Measurements from ENCODE around the gene NEO1. TPM values are rescaled to one million over a fixed set of nuclear protein-coding genes. Genes with fewer than 3 reads are reported as not detected.
"Not testable (repeated sequence)": the region's sequence is repeated elsewhere in the genome, so short reads cannot be mapped to it uniquely, and the experiment has no call there.

NEO1 gene
- total RNA-seq, 2 donors from 2014 or later = 51.4 to 72.3 TPM

- H3K27ac ChIP-seq = no peak overlapping the region
- H3K4me3 ChIP-seq = no peak overlapping the region
- DNase-seq (ENCODE audit: low spot score) (no peak), ATAC-seq (ENCODE audit: insufficient number of reproducible peaks, low FRiP score, low read depth) (no peak)
- H3K27me3 ChIP-seq (replicated peaks; ENCODE audit: insufficient read depth) = no peaks in the 10 kb centered on the region
- no peak for TF ChIP-seq CTCF (IDR thresholded peaks at IDR 0.05)
- H3K4me1 ChIP-seq (ENCODE audit: control insufficient read depth in 1 of 2, low read depth in 2 of 2) = no peaks in the 10 kb centered on the region
- no peaks in the 10 kb centered on the region for H3K9me3 ChIP-seq
- H3K36me3 ChIP-seq = peaks cover 43% of the 10 kb centered on the region
These were observed 243.5 kb downstream of the NEO1 start for GRCh38 chr15:73295630-73296286.

GRCh38 chr15:73296609-73297353, 244.5 kb downstream of the NEO1 start:
- TF ChIP-seq CTCF (IDR thresholded peaks at IDR 0.05) = no peak
- no peaks in the 10 kb centered on the region for H3K27me3 ChIP-seq (replicated peaks; ENCODE audit: insufficient read depth)
- no peaks in the 10 kb centered on the region for H3K4me1 ChIP-seq (ENCODE audit: control insufficient read depth in 1 of 2, low read depth in 2 of 2)
- DNase-seq (ENCODE audit: low spot score) = no peak
- no peak for ATAC-seq (ENCODE audit: insufficient number of reproducible peaks, low FRiP score, low read depth)
- peaks cover 41% of the 10 kb centered on the region for H3K36me3 ChIP-seq
- H3K4me3 ChIP-seq = no peak overlapping the region
- no peak overlapping the region for H3K27ac ChIP-seq
- H3K9me3 ChIP-seq = no peaks in the 10 kb centered on the region

GRCh38 chr15:73298522-73299245, 246.4 kb downstream of the NEO1 start:
- DNase-seq (ENCODE audit: low spot score) (no peak), ATAC-seq (ENCODE audit: insufficient number of reproducible peaks, low FRiP score, low read depth) (no peak)
- no peaks in the 10 kb centered on the region for H3K9me3 ChIP-seq
- no peak overlapping the region for H3K4me3 ChIP-seq
- H3K27me3 ChIP-seq (replicated peaks; ENCODE audit: insufficient read depth) = no peaks in the 10 kb centered on the region
- H3K36me3 ChIP-seq = peaks cover 45% of the 10 kb centered on the region
- H3K27ac ChIP-seq = no peak overlapping the region
- no peak for TF ChIP-seq CTCF (IDR thresholded peaks at IDR 0.05)
- H3K4me1 ChIP-seq (ENCODE audit: control insufficient read depth in 1 of 2, low read depth in 2 of 2) = no peaks in the 10 kb centered on the region

- not testable (repeated sequence) for H3K27ac ChIP-seq; DNase-seq (ENCODE audit: low spot score); ATAC-seq (ENCODE audit: insufficient number of reproducible peaks, low FRiP score, low read depth); H3K4me1 ChIP-seq (ENCODE audit: control insufficient read depth in 1 of 2, low read depth in 2 of 2); H3K27me3 ChIP-seq (replicated peaks; ENCODE audit: insufficient read depth); H3K4me3 ChIP-seq; H3K9me3 ChIP-seq
- peaks cover 45% of the 10 kb centered on the region for H3K36me3 ChIP-seq
These were observed 248.0 kb downstream of the NEO1 start for GRCh38 chr15:73300286-73300685.

GRCh38 chr15:73303636-73304035, 251.4 kb downstream of the NEO1 start:
- H3K27ac ChIP-seq = no peak overlapping the region
- no peak for TF ChIP-seq CTCF (IDR thresholded peaks at IDR 0.05)
- H3K36me3 ChIP-seq = peaks cover 23% of the 10 kb centered on the region
- no peaks in the 10 kb centered on the region for H3K4me1 ChIP-seq (ENCODE audit: control insufficient read depth in 1 of 2, low read depth in 2 of 2)
- DNase-seq (ENCODE audit: low spot score) (no peak), ATAC-seq (ENCODE audit: insufficient number of reproducible peaks, low FRiP score, low read depth) (no peak)
- no peaks in the 10 kb centered on the region for H3K9me3 ChIP-seq
- no peaks in the 10 kb centered on the region for H3K27me3 ChIP-seq (replicated peaks; ENCODE audit: insufficient read depth)
- no peak overlapping the region for H3K4me3 ChIP-seq

All from thoracic aorta (tissue), 2 donors.